A673 (cell line): ENCODE results near the gene LRP11. TPM values are rescaled to one million over a fixed set of nuclear protein-coding genes. Genes with fewer than 3 reads are reported as not detected.

Experiments
- BruUV-seq: library from RNA; stranded (reverse); fragments of 400-500 nt; replicated peaks from 2 replicates; lab custom pipeline; 2021; lab: Mats Ljungman, UMichigan
- CTCF ChIA-PET: fragments of 300-600 bp; sonication (Branson Sonifier 250); formaldehyde crosslinking; loops from one replicate; lab custom pipeline; 2022; ENCODE audit warnings: antibody characterized with exemption; lab: Charles Lee
- POLR2A ChIA-PET: fragments of 300-600 bp; sonication (Branson Sonifier 250); formaldehyde crosslinking; loops from one replicate; lab custom pipeline; 2022; ENCODE audit warnings: antibody characterized with exemption; ENCODE audit not compliant: low non-redundant PET; lab: Charles Lee
- DNase-seq: peaks from one replicate; pipeline ENCODE4 v3.0.0-alpha.2; 2015; ENCODE audit warnings: low spot score
- H3K27ac ChIP-seq: fragments of 200-600 bp; sonication (generic); 2 replicates; pipeline ENCODE4 v1.5.1; 2016; ENCODE audit warnings: mixed run types, low read depth, mild to moderate bottlenecking, mixed read lengths, antibody characterized with exemption, low read length; ENCODE audit not compliant: poor library complexity, severe bottlenecking
- H3K27me3 ChIP-seq: fragments of 200-600 bp; sonication (generic); replicated peaks from 2 replicates; pipeline ENCODE4 v1.6.1; 2017; ENCODE audit warnings: mixed run types, low read depth, mild to moderate bottlenecking, mixed read lengths, antibody characterized with exemption, low read length; ENCODE audit not compliant: insufficient read depth, poor library complexity
- H3K36me3 ChIP-seq: fragments of 200-600 bp; sonication (generic); 2 replicates; pipeline ENCODE4 v1.6.1; 2016; ENCODE audit warnings: mixed run types, mild to moderate bottlenecking, mixed read lengths, antibody characterized with exemption, low read length; ENCODE audit not compliant: insufficient read depth, poor library complexity, severe bottlenecking
- H3K4me1 ChIP-seq: fragments of 200-600 bp; sonication (generic); 2 replicates; pipeline ENCODE4 v1.6.1; 2017; ENCODE audit warnings: mixed run types, mild to moderate bottlenecking, mixed read lengths, antibody characterized with exemption, low read length; ENCODE audit not compliant: insufficient read depth, poor library complexity, severe bottlenecking
- H3K4me3 ChIP-seq: fragments of 200-600 bp; sonication (generic); 2 replicates; pipeline ENCODE4 v1.5.1; 2016; ENCODE audit warnings: low read depth, mixed run types, mild to moderate bottlenecking, mixed read lengths, low read length; ENCODE audit not compliant: poor library complexity, severe bottlenecking
- H3K9me3 ChIP-seq: fragments of 200-600 bp; sonication (generic); 2 replicates; pipeline ENCODE4 v1.6.1; 2016; ENCODE audit warnings: mixed run types, low read depth, mild to moderate bottlenecking, mixed read lengths, antibody characterized with exemption, low read length; ENCODE audit not compliant: poor library complexity, severe bottlenecking
- EZH2 ChIP-seq: fragments of 200-600 bp; sonication (generic); IDR thresholded peaks from 2 replicates; pipeline ENCODE4 v1.6.1; 2017; ENCODE audit warnings: borderline replicate concordance, low read depth, mild to moderate bottlenecking, mixed read lengths, antibody characterized with exemption, low read length; ENCODE audit not compliant: poor library complexity, severe bottlenecking
- intact Hi-C: fragments of 100-400 bp; cut with micrococcal nuclease; formaldehyde crosslinking; loops from one replicate; pipeline ENCODE4 v1.10.0; 2022; ENCODE audit not compliant: unreplicated experiment
- total RNA-seq: library from RNA; stranded (reverse); gene quantifications from 2 replicates; pipeline ENCODE4 v1.2.3, GENCODE V29; 2021
- TF ChIP-seq, protein P1 (sequence below): fragments of 300-800, 200-600 bp; sonication (generic); conservative IDR thresholded peaks from 2 replicates; pipeline ENCODE4 v1.5.1; 2017; ENCODE audit warnings: low read depth, mild to moderate bottlenecking, antibody characterized with exemption, low read length, moderate library complexity, mixed read lengths

Gene LRP11
- total RNA-seq, 1 experiment from 2014 or later: 56.1 TPM

DNA sequence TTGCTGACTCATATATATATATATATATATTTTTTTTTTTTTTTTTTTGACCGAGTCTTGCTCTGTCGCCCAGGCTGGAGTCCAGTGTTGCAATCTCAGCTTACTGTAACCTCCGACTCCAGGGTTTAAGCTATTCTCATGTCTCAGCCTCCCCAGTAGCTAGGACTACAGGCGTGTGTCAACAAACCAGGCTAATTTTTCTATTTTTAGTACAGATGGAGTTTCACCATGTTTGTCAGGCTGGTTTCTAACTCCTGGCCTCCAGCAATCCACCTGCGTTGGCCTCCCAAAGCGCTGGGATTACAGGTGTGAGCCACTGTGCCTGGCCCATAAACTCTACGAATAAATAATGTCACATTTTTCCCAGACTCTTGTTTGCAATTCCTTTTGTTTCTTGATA is 4.8 kb downstream of the LRP11 start:
- ChIA-PET POLR2A (no interaction called here), CTCF (no interaction called here)
- BruUV-seq: no TSS peak
- DNase-seq: no peak
- Histone ChIP-seq H3K27me3 (no peaks in the 10 kb centered on the region), H3K4me1 (peaks cover 39% of the 10 kb centered on the region), H3K4me3 (no peak overlapping the region), H3K36me3 (no peaks in the 10 kb centered on the region), H3K27ac (no peak overlapping the region), H3K9me3 (no peaks in the 10 kb centered on the region)
- intact Hi-C loops: no loop called here
- TF ChIP-seq, protein P1, sequence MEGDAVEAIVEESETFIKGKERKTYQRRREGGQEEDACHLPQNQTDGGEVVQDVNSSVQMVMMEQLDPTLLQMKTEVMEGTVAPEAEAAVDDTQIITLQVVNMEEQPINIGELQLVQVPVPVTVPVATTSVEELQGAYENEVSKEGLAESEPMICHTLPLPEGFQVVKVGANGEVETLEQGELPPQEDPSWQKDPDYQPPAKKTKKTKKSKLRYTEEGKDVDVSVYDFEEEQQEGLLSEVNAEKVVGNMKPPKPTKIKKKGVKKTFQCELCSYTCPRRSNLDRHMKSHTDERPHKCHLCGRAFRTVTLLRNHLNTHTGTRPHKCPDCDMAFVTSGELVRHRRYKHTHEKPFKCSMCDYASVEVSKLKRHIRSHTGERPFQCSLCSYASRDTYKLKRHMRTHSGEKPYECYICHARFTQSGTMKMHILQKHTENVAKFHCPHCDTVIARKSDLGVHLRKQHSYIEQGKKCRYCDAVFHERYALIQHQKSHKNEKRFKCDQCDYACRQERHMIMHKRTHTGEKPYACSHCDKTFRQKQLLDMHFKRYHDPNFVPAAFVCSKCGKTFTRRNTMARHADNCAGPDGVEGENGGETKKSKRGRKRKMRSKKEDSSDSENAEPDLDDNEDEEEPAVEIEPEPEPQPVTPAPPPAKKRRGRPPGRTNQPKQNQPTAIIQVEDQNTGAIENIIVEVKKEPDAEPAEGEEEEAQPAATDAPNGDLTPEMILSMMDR: no peak
- TF ChIP-seq EZH2: no peak

DNA sequence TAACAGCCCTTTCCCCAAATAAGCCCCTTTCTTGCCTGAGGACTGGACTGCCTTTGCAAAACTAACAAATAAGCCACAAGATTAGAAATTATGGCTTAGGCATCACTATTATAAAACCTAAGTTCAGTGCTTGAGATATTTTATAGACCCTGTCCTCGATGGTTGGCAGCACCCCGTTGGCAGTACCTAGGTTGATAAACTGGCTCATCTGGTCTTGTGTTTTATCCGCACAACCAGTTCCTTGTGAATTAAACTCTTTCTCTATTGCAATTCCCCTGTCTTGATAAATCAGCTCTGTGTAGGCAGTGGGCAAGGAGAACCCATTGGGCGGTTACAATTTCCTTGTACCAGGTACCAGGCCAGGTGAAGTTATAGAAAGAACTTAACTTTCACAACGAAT is 6.6 kb downstream of the LRP11 start:
- Histone ChIP-seq H3K4me1 (peaks cover 49% of the 10 kb centered on the region), H3K36me3 (no peaks in the 10 kb centered on the region), H3K27ac (no peak overlapping the region), H3K9me3 (no peaks in the 10 kb centered on the region), H3K4me3 (no peak overlapping the region), H3K27me3 (no peaks in the 10 kb centered on the region)
- DNase-seq: no peak
- POLR2A ChIA-PET: no interaction called here
- BruUV-seq: no TSS peak
- CTCF ChIA-PET: no interaction called here
- intact Hi-C loops: no loop called here
- TF ChIP-seq, protein P1: no peak
- TF ChIP-seq EZH2: no peak

DNA sequence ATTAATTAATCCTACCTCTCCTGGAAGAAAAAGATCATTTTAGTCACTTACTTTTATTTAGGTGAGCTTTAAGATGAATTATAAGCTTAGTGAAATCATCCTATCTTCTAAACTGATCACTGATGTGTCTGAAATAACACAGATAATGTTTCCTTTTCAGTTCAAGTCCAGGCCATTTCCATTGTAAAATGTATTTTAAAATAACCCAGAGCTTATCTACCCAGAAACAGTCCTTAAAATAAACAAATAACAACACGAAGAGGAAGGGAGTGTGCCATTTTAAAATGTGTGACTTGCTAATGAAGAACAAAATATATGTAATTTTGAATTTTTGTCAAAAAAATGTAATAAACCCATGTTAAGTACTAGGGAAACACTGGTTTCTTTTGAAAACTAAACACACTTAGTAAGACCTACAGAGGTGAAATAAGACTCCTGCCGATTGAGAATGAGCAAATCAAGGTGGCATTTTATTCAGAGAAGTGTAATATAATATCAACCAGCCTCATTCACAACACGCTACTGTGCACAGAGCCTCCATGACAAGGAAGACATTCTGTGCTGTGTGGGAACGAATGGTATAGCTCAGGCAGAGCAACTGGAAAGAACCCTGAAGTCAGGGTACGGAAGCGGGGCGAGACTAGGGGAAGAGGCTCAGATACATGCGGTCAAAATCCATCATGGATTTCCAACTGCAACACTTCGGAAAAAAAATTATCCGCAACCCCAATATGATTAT is 7.7 kb downstream of the LRP11 start:
- Histone ChIP-seq H3K36me3 (peaks cover 1% of the 10 kb centered on the region), H3K4me1 (peaks cover 51% of the 10 kb centered on the region), H3K9me3 (no peaks in the 10 kb centered on the region), H3K4me3 (no peak overlapping the region), H3K27me3 (no peaks in the 10 kb centered on the region), H3K27ac (no peak overlapping the region)
- POLR2A ChIA-PET: no interaction called here
- DNase-seq: no peak
- TF ChIP-seq, protein P1: no peak
- TF ChIP-seq EZH2: no peak
- BruUV-seq: no TSS peak
- intact Hi-C loops: no loop called here
- CTCF ChIA-PET: no interaction called here
